H1 (cell line): ENCODE results near the gene TMED4.

Source experiments
- BRCA1 ChIP-seq: IDR thresholded peaks from 2 replicates; pipeline ENCODE4 v1.6.1; 2012; ENCODE audit warnings: low read depth, low read length, improper control_type of control experiment
- CEBPB ChIP-seq: IDR thresholded peaks from 2 replicates; pipeline ENCODE4 v1.6.1; 2012; ENCODE audit warnings: low read depth, low read length
- CREB1 ChIP-seq: IDR thresholded peaks from 2 replicates; pipeline ENCODE4 v1.6.1; 2012; ENCODE audit warnings: inconsistent platforms
- EZH2 ChIP-seq: fragments of 200-600 bp; sonication (generic); IDR thresholded peaks from 2 replicates; pipeline ENCODE4 v1.7.1; 2012; ENCODE audit warnings: low read depth, mild to moderate bottlenecking, moderate library complexity, low read length, inconsistent platforms; ENCODE audit not compliant: severe bottlenecking
- GABPA ChIP-seq: IDR thresholded peaks from 2 replicates; pipeline ENCODE4 v1.6.1; 2011; ENCODE audit warnings: mild to moderate bottlenecking, low read length, moderate library complexity, borderline replicate concordance; ENCODE audit not compliant: insufficient read depth
- POLR2AphosphoS5 ChIP-seq: IDR thresholded peaks from 2 replicates; pipeline ENCODE4 v1.6.1; 2011; ENCODE audit warnings: low read depth, low read length

DNA sequence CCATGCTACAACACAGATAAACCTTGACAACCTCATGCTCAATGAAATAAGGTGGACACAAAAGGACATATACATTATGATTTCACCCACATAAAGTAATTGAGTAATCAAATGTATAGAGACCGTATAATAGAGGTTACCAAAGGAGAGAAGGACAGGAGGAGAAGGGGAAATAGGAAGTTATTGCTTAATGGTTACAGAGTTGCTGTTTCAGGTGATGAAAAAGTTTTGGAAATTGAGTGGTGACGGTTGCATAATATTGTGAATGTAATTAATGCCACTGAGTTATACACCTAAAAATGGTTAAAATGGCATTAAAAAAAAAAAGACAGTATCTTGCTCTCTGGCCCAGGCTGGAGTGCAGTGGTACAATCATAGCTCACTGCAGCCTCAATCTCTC is 22.9 kb upstream of the TMED4 start:
- TF ChIP-seq GABPA (no peak), POLR2AphosphoS5 (no peak), CREB1 (no peak), BRCA1 (no peak), CEBPB (no peak), EZH2 (no peak)
